PC-9 (cell line): Measurements from ENCODE around the gene GORASP1.

Experiments used
- EZH2 ChIP-seq: fragments of 200-600 bp; sonication (generic); IDR thresholded peaks from 2 replicates; pipeline ENCODE4 v1.8.0; 2017; ENCODE audit warnings: antibody characterized with exemption, low read depth
- TF ChIP-seq, protein P1 (sequence below): fragments of 200-600 bp; sonication (generic); conservative IDR thresholded peaks from 2 replicates; pipeline ENCODE4 v1.6.1; 2017; ENCODE audit warnings: mixed run types, antibody characterized with exemption, mild to moderate bottlenecking, moderate library complexity

DNA sequence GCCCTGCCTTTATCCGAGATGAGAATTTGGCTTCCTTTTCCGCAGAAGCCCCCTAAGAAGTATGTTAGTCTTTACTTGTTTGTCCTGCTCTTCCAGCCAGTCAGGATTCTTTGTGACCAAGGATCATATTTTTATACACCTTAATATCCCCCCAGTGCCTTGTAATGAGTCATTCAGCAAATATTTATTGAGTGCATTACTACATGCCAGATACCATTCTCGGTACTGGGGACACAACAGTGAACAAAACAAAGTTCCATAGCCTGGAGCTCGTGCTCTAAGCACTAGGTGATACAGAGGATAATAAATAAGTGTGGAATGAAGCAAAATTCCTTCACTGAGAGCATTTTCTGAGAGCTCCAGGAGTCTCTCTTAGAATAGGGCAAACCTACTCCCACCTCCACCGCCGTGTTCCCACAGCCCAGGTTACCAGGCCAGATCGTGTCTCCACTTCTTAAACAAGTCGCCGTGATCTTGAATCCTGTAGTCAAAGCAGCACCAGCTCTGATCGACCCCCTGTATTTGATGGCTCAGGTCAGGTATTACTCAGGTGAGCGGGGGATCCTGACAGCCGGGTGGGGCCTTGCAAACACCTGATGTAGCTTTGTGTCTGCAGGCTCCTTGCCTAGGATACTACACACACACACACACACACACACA is 18.5 kb upstream of the GORASP1 start:
- TF ChIP-seq, protein P1, sequence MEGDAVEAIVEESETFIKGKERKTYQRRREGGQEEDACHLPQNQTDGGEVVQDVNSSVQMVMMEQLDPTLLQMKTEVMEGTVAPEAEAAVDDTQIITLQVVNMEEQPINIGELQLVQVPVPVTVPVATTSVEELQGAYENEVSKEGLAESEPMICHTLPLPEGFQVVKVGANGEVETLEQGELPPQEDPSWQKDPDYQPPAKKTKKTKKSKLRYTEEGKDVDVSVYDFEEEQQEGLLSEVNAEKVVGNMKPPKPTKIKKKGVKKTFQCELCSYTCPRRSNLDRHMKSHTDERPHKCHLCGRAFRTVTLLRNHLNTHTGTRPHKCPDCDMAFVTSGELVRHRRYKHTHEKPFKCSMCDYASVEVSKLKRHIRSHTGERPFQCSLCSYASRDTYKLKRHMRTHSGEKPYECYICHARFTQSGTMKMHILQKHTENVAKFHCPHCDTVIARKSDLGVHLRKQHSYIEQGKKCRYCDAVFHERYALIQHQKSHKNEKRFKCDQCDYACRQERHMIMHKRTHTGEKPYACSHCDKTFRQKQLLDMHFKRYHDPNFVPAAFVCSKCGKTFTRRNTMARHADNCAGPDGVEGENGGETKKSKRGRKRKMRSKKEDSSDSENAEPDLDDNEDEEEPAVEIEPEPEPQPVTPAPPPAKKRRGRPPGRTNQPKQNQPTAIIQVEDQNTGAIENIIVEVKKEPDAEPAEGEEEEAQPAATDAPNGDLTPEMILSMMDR, result no peak
- TF ChIP-seq EZH2, result no peak
